Activated naive CD8-positive, alpha-beta T cell treated with anti-CD3 and anti-CD28 coated beads, Interleukin-2, amount 10 ng/mL, durations not matched to agents 7 days and 5 days (primary cell): Measurements from ENCODE around the gene PTPRD. TPM values are rescaled to one million over a fixed set of nuclear protein-coding genes. Genes with fewer than 3 reads are reported as not detected.

Source experiments
- ATAC-seq: fragments of 150-1000 bp; cut with Tn5 transposase; one replicate; pipeline ENCODE4 v1.10.0; 2021; ENCODE audit warnings: low read depth, moderate library complexity
- POLR2A ChIA-PET: fragments of 350-600 bp; sonication (Branson Sonifier 250); formaldehyde crosslinking; loops from one replicate; lab custom pipeline; 2021; ENCODE audit warnings: antibody characterized with exemption; lab: Charles Lee
- DNase-seq: peaks from one replicate; pipeline ENCODE4 v3.0.0; 2021
- H3K27ac Mint-ChIP-seq: one replicate; pipeline ENCODE4 v1.8.0; 2022; ENCODE audit warnings: mild to moderate bottlenecking, mixed read lengths
- H3K27me3 Mint-ChIP-seq: one replicate; pipeline ENCODE4 v1.8.0; 2022; ENCODE audit warnings: mild to moderate bottlenecking, moderate library complexity, mixed read lengths
- H3K36me3 Mint-ChIP-seq: one replicate; pipeline ENCODE4 v1.8.0; 2021; ENCODE audit warnings: mild to moderate bottlenecking, mixed read lengths
- H3K4me1 Mint-ChIP-seq: one replicate; pipeline ENCODE4 v1.8.0; 2021; ENCODE audit warnings: mixed read lengths
- H3K4me3 Mint-ChIP-seq: one replicate; pipeline ENCODE4 v1.8.0; 2022; ENCODE audit warnings: mild to moderate bottlenecking, moderate library complexity, mixed read lengths
- H3K9me3 Mint-ChIP-seq: one replicate; pipeline ENCODE4 v1.8.0; 2021; ENCODE audit warnings: mixed read lengths
- total RNA-seq, 2 experiments: library from RNA; stranded (reverse); gene quantifications; one replicate each; pipeline ENCODE4 v1.2.3, GENCODE V29; 2021

The PTPRD gene
- total RNA-seq, 2 experiments from 2014 or later = not detected

DNA sequence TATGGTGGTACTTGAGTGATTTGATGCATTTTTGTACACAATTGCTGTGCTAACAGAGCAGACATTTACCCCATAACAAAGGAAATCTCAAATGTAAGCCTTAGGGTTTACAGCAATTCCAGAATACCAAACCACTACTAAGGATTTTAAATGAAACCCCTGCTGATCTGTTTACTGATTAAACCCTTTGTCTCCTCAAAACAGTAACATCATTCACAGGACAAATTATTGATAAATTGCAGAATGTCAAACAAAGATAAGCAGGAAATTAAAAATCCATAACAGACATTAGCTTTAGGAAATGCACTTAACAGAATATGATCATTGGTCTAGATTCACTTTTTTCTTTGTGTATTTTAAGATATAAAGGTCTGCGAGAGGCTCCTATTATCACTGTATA lies 1796.9 kb downstream of the PTPRD start:
- H3K27me3 Mint-ChIP-seq = no peaks in the 10 kb centered on the region
- no peaks in the 10 kb centered on the region for H3K9me3 Mint-ChIP-seq
- ATAC-seq (no peak), DNase-seq (no peak)
- no peak overlapping the region for H3K4me3 Mint-ChIP-seq
- no peaks in the 10 kb centered on the region for H3K4me1 Mint-ChIP-seq
- H3K36me3 Mint-ChIP-seq = no peaks in the 10 kb centered on the region
- H3K27ac Mint-ChIP-seq = no peak overlapping the region
- POLR2A ChIA-PET = no interaction called here

DNA sequence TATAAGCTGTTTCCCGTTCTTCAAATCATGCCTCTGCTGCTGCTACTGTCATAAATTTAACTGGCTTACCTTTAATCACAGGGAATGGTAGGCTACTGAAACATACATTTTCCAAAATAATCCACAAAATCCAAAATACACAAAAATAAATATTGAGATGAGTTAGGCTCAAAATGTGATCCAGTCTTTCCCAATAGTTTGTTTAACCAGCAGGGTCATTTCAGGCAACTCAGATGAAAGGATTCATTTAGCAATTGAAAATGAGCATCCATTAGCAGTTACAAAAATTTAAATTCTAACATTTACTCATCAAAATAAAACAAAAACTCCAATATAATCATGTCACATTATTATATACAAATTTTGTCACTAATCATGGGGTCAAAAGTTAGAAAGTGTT lies 1797.6 kb downstream of the PTPRD start:
- POLR2A ChIA-PET = no interaction called here
- Mint-ChIP-seq H3K9me3 (no peaks in the 10 kb centered on the region), H3K4me3 (no peak overlapping the region), H3K27ac (no peak overlapping the region), H3K4me1 (no peaks in the 10 kb centered on the region), H3K27me3 (no peaks in the 10 kb centered on the region), H3K36me3 (no peaks in the 10 kb centered on the region)
- ATAC-seq (no peak), DNase-seq (no peak)

DNA sequence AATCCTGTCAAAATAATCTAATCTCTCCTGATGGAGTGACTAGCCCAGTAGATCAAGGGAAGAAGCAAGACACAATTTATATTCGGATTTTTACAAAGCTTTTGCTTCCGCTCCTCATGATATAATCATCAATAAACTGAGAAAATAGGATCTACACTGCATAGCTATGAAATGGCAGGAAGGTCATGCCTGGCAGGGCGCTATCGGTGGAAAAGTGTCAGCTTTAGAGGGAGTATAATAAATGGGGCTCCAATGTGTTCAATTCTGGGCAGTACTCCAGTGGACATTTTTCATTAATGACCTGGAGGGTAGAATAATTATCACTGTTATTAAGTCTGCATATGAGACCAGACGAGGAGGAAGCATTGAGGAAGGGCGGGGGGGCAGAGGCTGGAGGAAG lies 1799.9 kb downstream of the PTPRD start:
- Mint-ChIP-seq H3K4me1 (no peaks in the 10 kb centered on the region), H3K27me3 (no peaks in the 10 kb centered on the region), H3K27ac (no peak overlapping the region), H3K9me3 (no peaks in the 10 kb centered on the region), H3K4me3 (no peak overlapping the region), H3K36me3 (no peaks in the 10 kb centered on the region)
- no peak for DNase-seq
- ATAC-seq = no peak
- POLR2A ChIA-PET = no interaction called here

DNA sequence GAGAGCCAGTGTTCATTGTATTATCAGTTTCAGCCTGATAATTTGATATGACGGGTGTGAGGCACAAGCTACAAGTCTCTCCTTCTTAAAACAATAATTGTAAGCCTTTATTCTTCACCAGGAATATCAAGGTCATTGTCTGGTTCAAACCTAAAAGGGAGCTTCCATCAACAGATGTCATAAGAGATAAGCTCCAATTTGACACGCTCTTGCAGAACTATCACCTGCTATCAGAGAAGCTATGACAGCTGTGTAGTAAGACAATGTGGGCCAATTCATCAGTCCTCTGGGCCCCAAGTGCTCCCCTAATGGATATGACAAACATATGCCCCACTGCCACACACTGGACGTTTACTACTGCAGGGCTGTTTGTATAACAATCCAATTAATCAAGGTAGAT lies 1803.1 kb downstream of the PTPRD start:
- ATAC-seq (no peak), DNase-seq (no peak)
- H3K4me1 Mint-ChIP-seq = no peaks in the 10 kb centered on the region
- H3K4me3 Mint-ChIP-seq = no peak overlapping the region
- POLR2A ChIA-PET = no interaction called here
- no peaks in the 10 kb centered on the region for H3K36me3 Mint-ChIP-seq
- H3K27me3 Mint-ChIP-seq = no peaks in the 10 kb centered on the region
- no peak overlapping the region for H3K27ac Mint-ChIP-seq
- no peaks in the 10 kb centered on the region for H3K9me3 Mint-ChIP-seq

DNA sequence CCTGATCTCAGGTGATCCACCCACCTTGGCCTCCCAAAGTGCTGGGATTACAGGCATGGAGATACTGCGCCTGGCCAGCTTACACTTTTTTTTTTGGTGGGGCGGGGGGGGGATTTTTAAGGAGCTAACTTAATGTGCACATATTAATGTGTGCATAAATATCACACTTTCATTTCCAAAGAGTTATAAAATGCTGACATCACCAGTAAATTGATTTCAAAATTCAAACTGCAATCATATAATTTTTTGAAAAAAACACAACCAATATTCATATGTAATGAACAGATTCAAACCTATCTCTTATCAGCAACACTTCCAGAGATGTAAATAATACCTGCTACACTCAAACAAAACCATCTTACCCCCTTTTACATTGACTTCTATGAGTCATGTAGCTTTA lies 1806.7 kb downstream of the PTPRD start:
- no peaks in the 10 kb centered on the region for H3K36me3 Mint-ChIP-seq
- no peak overlapping the region for H3K4me3 Mint-ChIP-seq
- ATAC-seq (no peak), DNase-seq (no peak)
- POLR2A ChIA-PET = no interaction called here
- no peaks in the 10 kb centered on the region for H3K9me3 Mint-ChIP-seq
- no peaks in the 10 kb centered on the region for H3K4me1 Mint-ChIP-seq
- H3K27me3 Mint-ChIP-seq = no peaks in the 10 kb centered on the region
- H3K27ac Mint-ChIP-seq = no peak overlapping the region

- DNase-seq = no peak
- no peak for ATAC-seq
- Mint-ChIP-seq H3K4me3 (no peak overlapping the region), H3K9me3 (no peaks in the 10 kb centered on the region), H3K36me3 (no peaks in the 10 kb centered on the region), H3K27me3 (no peaks in the 10 kb centered on the region), H3K4me1 (no peaks in the 10 kb centered on the region), H3K27ac (no peak overlapping the region)
- POLR2A ChIA-PET = no interaction called here
These were observed 1808.2 kb downstream of the PTPRD start for GRCh38 chr9:8804613-8805012.

DNA sequence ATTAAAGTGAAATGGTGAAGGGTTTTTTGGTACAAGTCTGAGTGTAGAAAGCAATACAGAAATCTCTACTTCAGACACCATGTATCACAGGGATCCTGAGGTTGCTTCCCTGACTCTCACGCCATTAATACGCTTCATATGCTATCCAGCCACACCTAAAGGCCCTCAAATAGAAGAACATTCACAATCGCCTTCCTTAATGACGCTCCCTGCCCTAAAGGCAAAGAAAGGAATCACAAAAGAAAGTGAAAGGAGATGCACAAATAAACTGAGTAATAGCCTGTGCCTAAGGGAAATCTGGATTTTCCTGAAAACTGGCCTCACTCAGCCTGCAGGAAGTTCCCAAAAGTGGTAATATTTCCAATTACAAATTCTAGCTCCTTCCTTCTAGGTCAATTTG lies 1810.6 kb downstream of the PTPRD start:
- ATAC-seq (no peak), DNase-seq (no peak)
- H3K9me3 Mint-ChIP-seq = no peaks in the 10 kb centered on the region
- POLR2A ChIA-PET = no interaction called here
- H3K4me1 Mint-ChIP-seq = no peaks in the 10 kb centered on the region
- H3K27me3 Mint-ChIP-seq = no peaks in the 10 kb centered on the region
- H3K36me3 Mint-ChIP-seq = no peaks in the 10 kb centered on the region
- H3K27ac Mint-ChIP-seq = no peak overlapping the region
- H3K4me3 Mint-ChIP-seq = no peak overlapping the region

DNA sequence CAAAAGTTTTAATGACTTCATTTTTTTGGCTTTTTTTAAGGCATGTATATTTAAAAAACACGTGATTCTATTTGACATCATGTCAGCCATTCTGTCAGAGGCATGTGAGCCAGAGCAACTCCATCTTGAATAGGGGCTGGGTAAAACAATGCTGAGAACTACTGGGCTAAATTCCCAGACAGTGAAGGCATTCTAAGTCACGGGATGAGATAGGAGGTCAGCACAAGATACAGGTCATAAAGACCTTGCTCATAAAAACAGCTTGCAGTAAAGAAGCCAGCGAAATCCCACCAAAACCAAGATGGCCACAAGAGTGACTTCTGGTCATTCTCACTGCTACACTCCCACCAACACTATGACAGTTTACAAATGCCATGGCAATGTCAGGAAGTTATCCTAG lies 1812.6 kb downstream of the PTPRD start:
- no peaks in the 10 kb centered on the region for H3K9me3 Mint-ChIP-seq
- H3K27me3 Mint-ChIP-seq = no peaks in the 10 kb centered on the region
- H3K4me1 Mint-ChIP-seq = no peaks in the 10 kb centered on the region
- no peak overlapping the region for H3K4me3 Mint-ChIP-seq
- POLR2A ChIA-PET = no interaction called here
- no peak for DNase-seq
- no peak for ATAC-seq
- no peak overlapping the region for H3K27ac Mint-ChIP-seq
- no peaks in the 10 kb centered on the region for H3K36me3 Mint-ChIP-seq

DNA sequence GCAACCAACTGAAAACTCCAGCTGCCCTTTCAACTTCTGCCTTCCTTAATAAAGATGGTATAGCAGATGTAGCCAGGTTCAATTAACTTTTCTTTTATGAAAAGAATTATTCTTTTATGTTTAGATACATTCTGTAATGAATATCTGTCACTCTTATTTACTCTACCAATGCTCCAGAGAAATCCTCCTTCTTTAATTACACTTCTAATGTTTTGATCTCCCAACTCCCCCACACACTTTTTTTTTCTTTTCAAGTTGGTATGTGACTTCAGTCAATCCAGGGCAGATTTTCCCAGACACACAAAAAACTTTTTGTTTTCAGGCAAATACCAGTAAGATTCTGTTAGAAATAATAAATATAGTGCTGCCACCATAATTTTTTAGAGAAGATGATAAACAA lies 1813.2 kb downstream of the PTPRD start:
- DNase-seq = no peak
- H3K4me1 Mint-ChIP-seq = no peaks in the 10 kb centered on the region
- POLR2A ChIA-PET = no interaction called here
- H3K27me3 Mint-ChIP-seq = no peaks in the 10 kb centered on the region
- H3K4me3 Mint-ChIP-seq = no peak overlapping the region
- ATAC-seq = no peak
- H3K9me3 Mint-ChIP-seq = no peaks in the 10 kb centered on the region
- H3K27ac Mint-ChIP-seq = no peak overlapping the region
- no peaks in the 10 kb centered on the region for H3K36me3 Mint-ChIP-seq

DNA sequence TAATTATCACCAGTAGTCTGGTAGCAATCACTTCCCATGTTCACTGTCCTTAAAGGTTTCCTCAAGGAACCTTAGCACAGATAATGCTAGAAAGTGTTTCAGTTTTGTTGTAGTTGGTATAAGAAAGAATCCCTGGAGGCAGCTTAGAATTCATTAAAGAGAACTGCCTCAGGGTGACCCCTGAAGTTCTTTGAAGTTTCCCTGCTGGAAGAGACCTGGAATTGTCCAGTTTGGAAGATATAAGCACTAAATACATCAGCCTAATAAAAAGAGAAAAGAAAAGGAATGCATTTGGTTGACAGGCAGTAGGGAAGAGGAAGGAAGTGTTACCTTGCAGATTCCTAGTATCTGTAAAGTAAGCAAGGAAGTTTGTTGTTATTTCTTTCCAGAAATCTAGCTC lies 1813.6 kb downstream of the PTPRD start:
- Mint-ChIP-seq H3K27ac (no peak overlapping the region), H3K36me3 (no peaks in the 10 kb centered on the region), H3K9me3 (no peaks in the 10 kb centered on the region), H3K27me3 (no peaks in the 10 kb centered on the region), H3K4me3 (no peak overlapping the region), H3K4me1 (no peaks in the 10 kb centered on the region)
- ATAC-seq (no peak), DNase-seq (no peak)
- POLR2A ChIA-PET = no interaction called here

DNA sequence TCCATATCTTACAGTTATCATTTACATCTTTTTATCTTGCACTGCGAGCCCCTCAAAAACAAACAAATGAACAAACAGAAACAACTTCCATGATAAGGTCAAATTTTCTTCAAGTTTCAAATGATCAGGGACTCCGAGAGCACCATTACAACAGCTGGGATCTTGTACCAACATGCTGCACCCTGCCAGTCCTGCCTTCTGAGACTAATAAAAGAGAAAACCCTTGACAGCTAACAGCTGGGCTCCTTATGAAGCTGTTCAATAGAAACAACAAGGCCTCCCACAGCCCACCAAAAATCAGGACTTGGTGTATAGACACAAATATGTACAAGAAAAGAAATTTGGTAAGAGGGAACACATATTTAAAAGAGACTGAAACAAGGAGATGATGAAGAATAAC lies 1828.0 kb downstream of the PTPRD start:
- no peak overlapping the region for H3K4me3 Mint-ChIP-seq
- POLR2A ChIA-PET = no interaction called here

GRCh38 chr9:8783941-8784340 lies 1828.9 kb downstream of the PTPRD start:
- POLR2A ChIA-PET = no interaction called here
- ATAC-seq (no peak), DNase-seq (no peak)
- H3K27me3 Mint-ChIP-seq = no peaks in the 10 kb centered on the region
- no peaks in the 10 kb centered on the region for H3K9me3 Mint-ChIP-seq
- no peak overlapping the region for H3K27ac Mint-ChIP-seq
- no peak overlapping the region for H3K4me3 Mint-ChIP-seq
- no peaks in the 10 kb centered on the region for H3K36me3 Mint-ChIP-seq
- H3K4me1 Mint-ChIP-seq = no peaks in the 10 kb centered on the region

More for the DNA sequence above, 1828.0 kb downstream of the PTPRD start:
- H3K9me3 Mint-ChIP-seq = no peaks in the 10 kb centered on the region
- H3K4me1 Mint-ChIP-seq = no peaks in the 10 kb centered on the region
- H3K27me3 Mint-ChIP-seq = no peaks in the 10 kb centered on the region
- no peaks in the 10 kb centered on the region for H3K36me3 Mint-ChIP-seq
- no peak overlapping the region for H3K27ac Mint-ChIP-seq
- no peak for DNase-seq
- ATAC-seq = no peak

GRCh38 chr9:8782237-8782636 lies 1830.6 kb downstream of the PTPRD start:
- Mint-ChIP-seq H3K27ac (no peak overlapping the region), H3K4me3 (no peak overlapping the region), H3K36me3 (no peaks in the 10 kb centered on the region), H3K9me3 (no peaks in the 10 kb centered on the region), H3K4me1 (no peaks in the 10 kb centered on the region), H3K27me3 (no peaks in the 10 kb centered on the region)
- no peak for DNase-seq
- POLR2A ChIA-PET = no interaction called here
- no peak for ATAC-seq

- Mint-ChIP-seq H3K27ac (no peak overlapping the region), H3K36me3 (no peaks in the 10 kb centered on the region), H3K4me1 (no peaks in the 10 kb centered on the region), H3K4me3 (no peak overlapping the region), H3K27me3 (no peaks in the 10 kb centered on the region), H3K9me3 (no peaks in the 10 kb centered on the region)
- POLR2A ChIA-PET = no interaction called here
- ATAC-seq (no peak), DNase-seq (no peak)
These were observed 1831.3 kb downstream of the PTPRD start for GRCh38 chr9:8781458-8781857.

DNA sequence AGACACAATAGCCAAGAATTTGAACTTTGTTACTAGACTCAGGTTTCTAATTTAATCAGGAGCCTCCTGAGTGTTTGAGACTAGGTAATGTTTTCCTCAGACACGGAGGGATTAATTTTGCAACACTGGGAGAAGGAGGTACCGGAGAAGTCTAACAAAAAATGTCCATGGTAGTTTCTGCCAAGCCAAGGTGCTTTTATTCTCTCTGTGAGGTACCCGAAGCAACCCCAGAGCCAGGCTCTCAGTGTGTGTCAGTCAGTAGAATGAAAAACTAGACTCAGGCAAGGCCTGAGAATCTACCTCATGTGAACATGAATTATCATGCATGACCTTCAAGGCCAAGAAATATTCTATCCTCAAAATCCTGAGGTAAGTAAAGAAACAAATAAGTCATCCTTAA lies 1832.4 kb downstream of the PTPRD start:
- no peak for ATAC-seq
- Mint-ChIP-seq H3K9me3 (no peaks in the 10 kb centered on the region), H3K27me3 (no peaks in the 10 kb centered on the region), H3K4me3 (no peak overlapping the region), H3K36me3 (no peaks in the 10 kb centered on the region), H3K4me1 (no peaks in the 10 kb centered on the region), H3K27ac (no peak overlapping the region)
- DNase-seq = no peak
- POLR2A ChIA-PET = no interaction called here
